HG03565 (cell line): ENCODE measurements around the gene IFFO2.

ENCODE experiments used
- ATAC-seq: cut with Tn5 transposase; IDR thresholded peaks from one replicate; pipeline ENCODE4 v1.9.1; 2021; ENCODE audit warnings: mild to moderate bottlenecking, moderate library complexity; ENCODE audit not compliant: unreplicated experiment

Gene IFFO2

GRCh38 chr1:18921516-18922251 lies 34.8 kb downstream of the IFFO2 start:
- ATAC-seq, result no peak

GRCh38 chr1:18920931-18921330 lies 35.5 kb downstream of the IFFO2 start:
- no peak for ATAC-seq

GRCh38 chr1:18919956-18920355 lies 36.5 kb downstream of the IFFO2 start:
- ATAC-seq, result no peak

- no peak for ATAC-seq
These were observed 37.1 kb downstream of the IFFO2 start for GRCh38 chr1:18919197-18919905.

- no peak for ATAC-seq
These were observed 38.1 kb downstream of the IFFO2 start for GRCh38 chr1:18918417-18918816.

GRCh38 chr1:18917071-18917799 lies 39.2 kb downstream of the IFFO2 start:
- ATAC-seq, result no peak

- ATAC-seq, result no peak
These were observed 41.1 kb downstream of the IFFO2 start for GRCh38 chr1:18915341-18915740.

GRCh38 chr1:18913065-18913835 lies 43.2 kb downstream of the IFFO2 start:
- no peak for ATAC-seq

GRCh38 chr1:18912550-18912949 lies 43.9 kb downstream of the IFFO2 start:
- no peak for ATAC-seq

GRCh38 chr1:18908911-18909771 lies 47.3 kb downstream of the IFFO2 start:
- no peak for ATAC-seq

GRCh38 chr1:18907917-18908845 lies 48.3 kb downstream of the IFFO2 start:
- no peak for ATAC-seq

GRCh38 chr1:18907021-18907916 lies 49.2 kb downstream of the IFFO2 start:
- no peak for ATAC-seq

GRCh38 chr1:18903291-18903756 lies 53.2 kb downstream of the IFFO2 start:
- ATAC-seq, result no peak

GRCh38 chr1:18902523-18903290 lies 53.8 kb downstream of the IFFO2 start, which contains the start of gene ALDH4A1:
Gene ALDH4A1, minus strand, starts transcription at chr1:18902555. Its CDS starts 32 bp downstream, at chr1:18902523.
- peak; percentile 93 for ATAC-seq

- no peak for ATAC-seq
These were observed 54.4 kb downstream of the IFFO2 start for GRCh38 chr1:18901952-18902522.

- ATAC-seq, result no peak
These were observed 55.1 kb downstream of the IFFO2 start for GRCh38 chr1:18901147-18901951.
